22Rv1 (cell line): Measurements from ENCODE around the gene ELAVL1.

Experiments used
- CTCF ChIP-seq: fragments of 450-650 bp; IDR thresholded peaks from 2 replicates; pipeline ENCODE4 v1.5.1; 2017; ENCODE audit warnings: mild to moderate bottlenecking
- ZFX ChIP-seq: fragments of 450-650 bp; IDR thresholded peaks from 2 replicates; pipeline ENCODE4 v1.6.1; 2017; ENCODE audit warnings: antibody characterized with exemption, borderline replicate concordance

DNA sequence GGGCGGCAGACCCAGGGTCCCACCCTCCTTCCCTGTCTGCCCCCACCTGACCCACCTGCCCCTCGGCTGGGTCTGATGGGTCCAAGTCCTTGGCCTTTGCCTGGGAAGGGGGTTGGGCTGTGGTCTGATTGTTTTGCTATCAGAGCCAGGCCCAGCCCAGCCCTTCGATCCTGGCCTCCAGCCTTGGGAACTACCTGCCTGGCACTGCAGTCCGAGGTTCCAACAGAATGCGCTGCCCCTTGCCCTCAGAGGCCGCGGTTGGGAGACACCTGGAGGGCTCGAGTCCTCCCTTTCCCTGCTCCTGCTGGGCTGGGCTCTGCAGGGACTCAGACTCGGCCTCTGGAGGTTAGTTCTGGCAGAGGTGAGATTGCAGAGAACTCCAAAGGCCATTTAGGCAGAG lies 48.7 kb upstream of the ELAVL1 start:
- TF ChIP-seq CTCF (no peak), ZFX (no peak)
